Lower lobe of right lung (tissue), 2 donors: ENCODE results near the gene COL2A1. TPM values are rescaled to one million over a fixed set of nuclear protein-coding genes. Genes with fewer than 3 reads are reported as not detected.

Source experiments
- ATAC-seq, 2 donors: fragments of 200-7000 bp; cut with Tn5 transposase; one replicate each; pipeline ENCODE4 v1.9.1; 2020 to 2022; ENCODE audit warnings: mild to moderate bottlenecking in 2 of 2, moderate library complexity in 2 of 2
- DNase-seq: peaks from one replicate; pipeline ENCODE4 v3.0.0-alpha.2; 2020
- H3K27ac ChIP-seq: fragments of 200-600 bp; one replicate; pipeline ENCODE4 v1.8.0; 2022
- H3K27me3 ChIP-seq: fragments of 200-600 bp; one replicate; pipeline ENCODE4 v1.8.0; 2022; ENCODE audit warnings: low read depth
- H3K36me3 ChIP-seq: fragments of 200-600 bp; one replicate; pipeline ENCODE4 v1.8.0; 2022; ENCODE audit warnings: mild to moderate bottlenecking
- H3K4me1 ChIP-seq: fragments of 200-600 bp; one replicate; pipeline ENCODE4 v1.8.0; 2022
- H3K4me3 ChIP-seq: fragments of 200-600 bp; one replicate; pipeline ENCODE4 v1.8.0; 2022; ENCODE audit warnings: mild to moderate bottlenecking
- H3K9me3 ChIP-seq: fragments of 200-600 bp; one replicate; pipeline ENCODE4 v1.8.0; 2022
- intact Hi-C: fragments of 100-400 bp; cut with DNase I; formaldehyde crosslinking; loops from one replicate; pipeline ENCODE4 v1.11.0; 2022
- total RNA-seq: library from RNA; stranded (reverse); fragmentation: NEBNext Ultra II Directional; extraction: Animal tissue kit (Norgen Biotek cat#: 25700); gene quantifications from one replicate; pipeline ENCODE4 v1.2.1, GENCODE V29; 2021
- TF ChIP-seq, protein P1 (sequence below): fragments of 200-600 bp; IDR thresholded peaks from one replicate; pipeline ENCODE4 v1.8.0; 2022; ENCODE audit warnings: antibody characterized with exemption, mild to moderate bottlenecking
- donor health status: DM: no; HTN: yes; CAD: no; lungs with severe emphysema.

The COL2A1 gene
- total RNA-seq, 1 donor from 2014 or later, result not detected

DNA sequence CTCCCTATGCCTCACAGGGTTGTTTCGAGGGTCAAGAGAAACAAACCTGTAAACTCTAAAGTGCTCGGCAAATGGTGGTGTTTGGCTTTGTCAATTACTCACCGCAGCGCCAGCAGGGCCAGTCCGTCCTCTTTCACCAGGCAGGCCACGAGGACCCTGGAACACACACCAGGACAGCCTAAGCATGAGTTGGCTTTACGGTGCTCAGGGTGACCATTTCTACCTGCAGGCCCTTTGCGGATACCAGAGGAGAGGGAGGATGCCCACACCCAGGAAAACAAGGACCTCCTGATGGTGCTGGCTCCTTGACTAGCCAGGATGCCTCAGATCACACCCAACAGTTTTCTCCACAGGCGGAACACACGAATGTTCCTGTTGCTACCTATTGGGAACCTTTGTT is 11.5 kb downstream of the COL2A1 start:
- TF ChIP-seq, protein P1, sequence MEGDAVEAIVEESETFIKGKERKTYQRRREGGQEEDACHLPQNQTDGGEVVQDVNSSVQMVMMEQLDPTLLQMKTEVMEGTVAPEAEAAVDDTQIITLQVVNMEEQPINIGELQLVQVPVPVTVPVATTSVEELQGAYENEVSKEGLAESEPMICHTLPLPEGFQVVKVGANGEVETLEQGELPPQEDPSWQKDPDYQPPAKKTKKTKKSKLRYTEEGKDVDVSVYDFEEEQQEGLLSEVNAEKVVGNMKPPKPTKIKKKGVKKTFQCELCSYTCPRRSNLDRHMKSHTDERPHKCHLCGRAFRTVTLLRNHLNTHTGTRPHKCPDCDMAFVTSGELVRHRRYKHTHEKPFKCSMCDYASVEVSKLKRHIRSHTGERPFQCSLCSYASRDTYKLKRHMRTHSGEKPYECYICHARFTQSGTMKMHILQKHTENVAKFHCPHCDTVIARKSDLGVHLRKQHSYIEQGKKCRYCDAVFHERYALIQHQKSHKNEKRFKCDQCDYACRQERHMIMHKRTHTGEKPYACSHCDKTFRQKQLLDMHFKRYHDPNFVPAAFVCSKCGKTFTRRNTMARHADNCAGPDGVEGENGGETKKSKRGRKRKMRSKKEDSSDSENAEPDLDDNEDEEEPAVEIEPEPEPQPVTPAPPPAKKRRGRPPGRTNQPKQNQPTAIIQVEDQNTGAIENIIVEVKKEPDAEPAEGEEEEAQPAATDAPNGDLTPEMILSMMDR, result no peak
- no peak for ATAC-seq
- Histone ChIP-seq H3K36me3 (no peaks in the 10 kb centered on the region), H3K27ac (no peak overlapping the region), H3K9me3 (no peaks in the 10 kb centered on the region), H3K4me1 (peaks cover 8% of the 10 kb centered on the region), H3K27me3 (peaks cover 10% of the 10 kb centered on the region), H3K4me3 (no peak overlapping the region)
- no peak for DNase-seq
- intact Hi-C loops, result no loop called here

DNA sequence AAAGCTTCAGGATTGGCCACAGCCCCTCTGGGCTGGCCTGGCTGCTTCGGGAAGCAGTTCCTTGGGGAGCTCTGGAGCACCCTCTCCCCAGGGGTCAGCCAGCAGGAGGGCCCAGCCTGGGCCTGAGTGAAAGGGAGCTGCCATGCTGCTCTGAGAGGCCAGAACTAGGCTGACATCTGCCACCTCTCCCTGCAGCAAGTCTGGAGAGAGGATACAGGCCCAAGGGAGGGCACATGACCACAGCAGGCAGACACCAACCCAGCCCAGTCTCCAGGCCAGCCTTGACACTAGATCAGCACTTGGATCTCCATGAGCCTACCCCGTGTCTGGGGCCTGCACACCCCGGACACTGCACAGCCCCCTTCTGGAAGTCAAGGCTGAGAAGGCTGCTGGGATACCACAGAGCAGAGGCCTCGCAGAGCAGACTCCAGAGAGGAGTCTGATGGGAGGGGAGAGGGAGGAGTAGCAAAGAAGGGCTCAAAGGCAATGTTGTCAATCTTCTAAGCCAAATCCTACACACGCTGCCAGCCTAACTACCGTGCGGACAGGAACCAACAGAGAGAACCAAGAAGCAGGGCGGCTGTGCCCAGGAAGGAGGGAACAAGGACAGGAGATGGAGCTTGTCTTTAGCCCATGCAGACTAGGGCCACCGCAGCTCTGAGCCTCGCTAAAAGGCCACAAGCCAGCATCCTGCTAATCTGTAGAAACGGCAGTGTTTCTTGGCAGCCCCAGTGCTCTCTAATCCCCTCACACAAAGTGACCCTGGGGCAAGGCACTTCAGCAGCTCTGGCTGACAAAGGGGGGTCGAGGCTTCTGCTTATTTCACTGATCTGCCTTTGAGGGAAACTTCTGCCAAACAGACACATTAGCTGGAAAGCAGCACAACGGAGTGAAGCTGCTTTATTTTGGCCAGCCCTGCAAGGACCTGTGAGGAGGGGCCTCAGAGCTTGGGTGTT is 12.9 kb downstream of the COL2A1 start:
- Histone ChIP-seq H3K9me3 (no peaks in the 10 kb centered on the region), H3K4me1 (peaks cover 8% of the 10 kb centered on the region), H3K4me3 (no peak overlapping the region), H3K27me3 (peaks cover 7% of the 10 kb centered on the region), H3K27ac (no peak overlapping the region), H3K36me3 (no peaks in the 10 kb centered on the region)
- DNase-seq, result no peak
- TF ChIP-seq, protein P1, result no peak
- no peak for ATAC-seq
- intact Hi-C loops, result no loop called here

DNA sequence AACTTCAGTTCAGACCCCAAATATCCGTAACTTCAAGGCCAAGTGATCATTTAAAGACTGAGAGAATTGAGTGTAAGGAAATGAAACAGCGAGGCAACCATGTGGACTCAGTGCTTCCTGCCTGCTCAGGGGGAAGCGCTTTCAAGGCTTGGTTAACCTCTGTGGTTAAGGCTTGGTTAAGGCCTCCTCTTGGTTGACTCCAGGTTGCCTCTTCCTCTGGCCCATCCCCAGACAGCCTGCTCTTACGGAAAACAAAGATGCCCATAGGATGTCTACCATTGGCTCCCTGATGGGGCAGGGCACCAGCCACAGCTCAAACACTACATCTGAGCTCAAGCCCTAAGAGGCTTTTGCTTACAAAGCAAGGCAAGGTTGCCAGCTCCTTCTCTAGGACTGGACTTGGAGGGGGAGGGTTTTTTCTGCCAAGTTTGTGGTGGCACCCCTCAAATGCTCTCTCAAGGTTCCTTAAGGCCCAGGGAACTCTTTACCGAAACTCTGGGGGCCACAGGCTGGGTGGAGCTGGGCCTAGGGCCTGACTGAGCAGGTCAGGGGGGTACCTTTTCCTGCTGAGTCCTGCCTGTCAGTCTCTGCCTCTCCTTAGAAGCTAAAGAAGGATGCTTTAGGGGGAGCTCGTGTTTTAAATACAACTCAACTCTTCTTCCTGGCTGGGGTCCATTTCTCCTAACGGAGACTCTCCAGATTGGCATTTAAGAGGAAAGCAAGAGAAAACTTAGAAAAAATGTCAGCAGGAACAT is 13.7 kb downstream of the COL2A1 start:
- DNase-seq (no peak), ATAC-seq (no peak)
- Histone ChIP-seq H3K27ac (no peak overlapping the region), H3K4me3 (no peak overlapping the region), H3K9me3 (no peaks in the 10 kb centered on the region), H3K27me3 (peaks cover 7% of the 10 kb centered on the region), H3K36me3 (no peaks in the 10 kb centered on the region), H3K4me1 (no peaks in the 10 kb centered on the region)
- TF ChIP-seq, protein P1, result no peak
- intact Hi-C loops, result no loop called here

DNA sequence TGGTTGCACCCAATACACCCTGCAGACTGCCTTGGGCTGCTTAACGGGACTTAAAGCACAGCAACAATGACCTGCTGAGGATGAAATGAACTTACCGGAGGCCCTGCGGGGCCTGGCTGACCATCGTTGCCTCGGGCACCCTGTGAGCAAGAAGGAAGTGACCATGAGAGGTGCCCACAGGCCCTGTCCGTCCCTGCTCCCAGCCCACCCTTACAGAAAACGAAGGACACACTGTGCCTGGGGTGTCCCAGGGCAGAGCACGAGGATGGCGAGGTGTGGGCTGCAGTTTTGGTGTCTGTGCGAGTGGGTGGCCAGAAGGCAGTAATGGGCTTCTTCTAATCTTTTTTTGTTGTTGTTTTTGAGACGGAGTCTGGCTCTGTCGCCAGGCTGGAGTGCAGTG is 14.6 kb downstream of the COL2A1 start:
- Histone ChIP-seq H3K36me3 (no peaks in the 10 kb centered on the region), H3K27ac (no peak overlapping the region), H3K9me3 (no peaks in the 10 kb centered on the region), H3K4me1 (no peaks in the 10 kb centered on the region), H3K27me3 (peaks cover 5% of the 10 kb centered on the region), H3K4me3 (no peak overlapping the region)
- TF ChIP-seq, protein P1, result no peak
- ATAC-seq (no peak), DNase-seq (no peak)
- intact Hi-C loops, result no loop called here

DNA sequence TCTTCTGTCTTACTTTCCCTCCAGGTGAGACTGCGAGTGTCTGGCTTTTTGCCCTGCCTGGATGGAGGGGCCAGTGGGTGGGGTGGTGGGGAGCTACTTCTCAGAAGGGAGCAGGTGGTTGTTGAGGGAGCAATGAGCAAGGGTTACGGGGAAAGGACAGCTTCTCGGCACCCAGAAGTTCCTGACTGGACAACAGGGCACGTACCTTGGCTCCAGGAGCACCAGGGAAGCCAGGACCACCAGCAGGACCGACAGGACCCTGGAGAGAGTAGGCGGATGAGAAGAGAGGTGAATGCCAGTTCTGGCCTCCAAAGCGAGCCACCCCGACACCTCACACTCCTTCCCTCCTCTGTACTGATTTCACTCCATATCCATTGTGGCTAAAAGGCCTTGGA is 15.3 kb downstream of the COL2A1 start:
- TF ChIP-seq, protein P1, result no peak
- Histone ChIP-seq H3K4me3 (no peak overlapping the region), H3K4me1 (no peaks in the 10 kb centered on the region), H3K27me3 (no peaks in the 10 kb centered on the region), H3K9me3 (no peaks in the 10 kb centered on the region), H3K36me3 (no peaks in the 10 kb centered on the region), H3K27ac (no peak overlapping the region)
- intact Hi-C loops, result no loop called here
- ATAC-seq, result no peak
- DNase-seq, result no peak
